ENCODE data around the gene MRPS27.

DNA sequence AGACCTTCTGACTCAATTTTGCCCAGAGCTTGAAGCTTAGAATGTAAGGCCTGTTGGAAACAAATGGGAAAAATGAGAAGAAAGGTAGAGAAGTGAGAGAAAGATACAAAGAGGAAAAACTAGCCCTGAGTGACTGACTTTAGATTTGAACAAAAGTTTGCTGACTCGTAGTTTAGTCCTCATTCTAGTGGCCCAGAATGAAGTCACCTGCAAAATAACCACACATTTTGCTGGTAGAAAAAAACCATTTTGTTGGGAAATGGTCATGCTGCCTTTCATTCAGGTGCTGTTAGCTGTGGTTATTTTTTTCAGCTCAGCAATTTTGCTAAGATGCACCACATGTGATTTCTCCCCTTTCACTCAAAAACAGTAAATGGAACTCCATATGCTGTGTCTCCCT, 98.9 kb downstream of the MRPS27 start:
- TF ChIP-seq, protein P1, sequence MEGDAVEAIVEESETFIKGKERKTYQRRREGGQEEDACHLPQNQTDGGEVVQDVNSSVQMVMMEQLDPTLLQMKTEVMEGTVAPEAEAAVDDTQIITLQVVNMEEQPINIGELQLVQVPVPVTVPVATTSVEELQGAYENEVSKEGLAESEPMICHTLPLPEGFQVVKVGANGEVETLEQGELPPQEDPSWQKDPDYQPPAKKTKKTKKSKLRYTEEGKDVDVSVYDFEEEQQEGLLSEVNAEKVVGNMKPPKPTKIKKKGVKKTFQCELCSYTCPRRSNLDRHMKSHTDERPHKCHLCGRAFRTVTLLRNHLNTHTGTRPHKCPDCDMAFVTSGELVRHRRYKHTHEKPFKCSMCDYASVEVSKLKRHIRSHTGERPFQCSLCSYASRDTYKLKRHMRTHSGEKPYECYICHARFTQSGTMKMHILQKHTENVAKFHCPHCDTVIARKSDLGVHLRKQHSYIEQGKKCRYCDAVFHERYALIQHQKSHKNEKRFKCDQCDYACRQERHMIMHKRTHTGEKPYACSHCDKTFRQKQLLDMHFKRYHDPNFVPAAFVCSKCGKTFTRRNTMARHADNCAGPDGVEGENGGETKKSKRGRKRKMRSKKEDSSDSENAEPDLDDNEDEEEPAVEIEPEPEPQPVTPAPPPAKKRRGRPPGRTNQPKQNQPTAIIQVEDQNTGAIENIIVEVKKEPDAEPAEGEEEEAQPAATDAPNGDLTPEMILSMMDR (IDR thresholded peaks at IDR 0.05), result no peak
- no peak for TF ChIP-seq POLR2AphosphoS5 (IDR thresholded peaks at IDR 0.05)
- no peak for TF ChIP-seq POLR2A (IDR thresholded peaks at IDR 0.05)
